Measurements from ENCODE around the gene FAM89A. TPM values are rescaled to one million over a fixed set of nuclear protein-coding genes. Genes with fewer than 3 reads are reported as not detected.

FAM89A gene
- total and polyA plus RNA-seq, 9 of the 15 experiments (the other 6 are each of a cell fraction or from before 2014, with no cell fraction given) = 8.7 to 66.2 (median 43.3) TPM

DNA sequence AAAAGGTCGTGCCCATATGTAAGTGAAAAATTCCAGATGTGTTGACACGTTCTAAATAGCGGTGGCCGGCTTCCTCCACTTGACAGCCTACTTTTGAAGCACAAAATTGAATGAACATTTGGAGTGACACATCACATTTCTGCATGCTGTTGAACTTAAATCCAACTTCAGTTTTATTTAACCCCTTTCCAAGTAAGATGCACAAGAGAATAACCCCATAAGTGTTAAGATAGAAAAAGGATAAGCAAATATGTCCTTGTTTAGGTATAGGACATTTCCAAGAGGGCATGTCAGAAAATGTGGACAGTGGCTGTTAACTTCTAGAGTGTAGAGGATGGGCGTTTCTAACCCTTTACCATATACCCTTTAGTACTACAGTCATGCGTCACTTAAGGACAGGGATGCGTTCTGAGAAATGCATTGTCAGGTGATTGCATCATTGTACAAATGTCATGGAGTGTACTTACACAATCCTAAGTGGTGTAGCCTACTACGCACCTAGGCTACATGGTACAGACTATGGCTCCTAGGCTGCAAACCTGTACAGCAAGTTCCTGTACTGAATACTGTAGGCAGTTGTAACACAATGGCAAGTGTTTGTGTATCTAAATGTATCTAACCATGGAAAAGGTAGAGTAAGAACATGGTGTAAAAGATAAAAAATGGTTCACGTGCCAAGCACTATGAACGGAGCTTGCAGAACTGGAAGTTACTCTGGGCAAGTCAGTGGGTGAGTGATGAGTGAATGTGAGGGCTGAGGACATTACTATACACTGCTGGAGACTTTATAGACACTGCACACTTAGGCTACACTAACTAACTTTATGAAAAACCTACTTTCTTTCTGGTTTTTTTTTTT is 9.3 kb upstream of the FAM89A start (continued):
- TF ChIP-seq ZNF764 (CRISPR knock-in tag; IDR thresholded peaks at IDR 0.05; ENCODE audit: low read depth) (no peak), ZKSCAN3 (CRISPR knock-in tag; IDR thresholded peaks at IDR 0.05) (peak; percentile 31; the same call in 1 of the 2 replicates), SNIP1 (IDR thresholded peaks at IDR 0.05; ENCODE audit: low read depth) (no peak), FOSL1 (tag; conservative IDR thresholded peaks at IDR 0.05) (peak; percentile 87), BRD9 (IDR thresholded peaks at IDR 0.05; ENCODE audit: low read depth, partially characterized antibody) (peak; percentile 95), NFYB (IDR thresholded peaks at IDR 0.05; ENCODE audit: extremely low read depth, insufficient read length) (no peak), U2AF2 (optimal IDR thresholded peaks at IDR 0.05; ENCODE audit: low read depth, low read length) (no peak), ILF3 (IDR thresholded peaks at IDR 0.05; ENCODE audit: borderline replicate concordance) (no peak), ZNF24 (IDR thresholded peaks at IDR 0.05) (no peak), MBD2 (IDR thresholded peaks at IDR 0.05; ENCODE audit: borderline replicate concordance, low read depth) (no peak), CREBBP (IDR thresholded peaks at IDR 0.05; ENCODE audit: low read depth, low read length) (no peak), MEF2A (IDR thresholded peaks at IDR 0.05; ENCODE audit: control insufficient read depth, low read depth, low read length) (no peak), MAX (CRISPR knock-in tag; IDR thresholded peaks at IDR 0.05) (peak; percentile 15; the same call in 1 of the 2 replicates), CGGBP1 (CRISPR knock-in tag; IDR thresholded peaks at IDR 0.05) (no peak), MEF2D (tag; conservative IDR thresholded peaks at IDR 0.05; ENCODE audit: low read depth) (peak; percentile 75), ZFPM2 (CRISPR knock-in tag; IDR thresholded peaks at IDR 0.05) (no peak), ZNF232 (CRISPR knock-in tag; IDR thresholded peaks at IDR 0.05) (no peak), CBFA2T3 (IDR thresholded peaks at IDR 0.05) (0 out of 2 replicates have a peak, but pooled peaks have one; percentile 10), BCL6 (CRISPR knock-in tag; IDR thresholded peaks at IDR 0.05) (peak; percentile 63; the same call in 1 of the 2 replicates)
- TF ChIP-seq, protein P1, sequence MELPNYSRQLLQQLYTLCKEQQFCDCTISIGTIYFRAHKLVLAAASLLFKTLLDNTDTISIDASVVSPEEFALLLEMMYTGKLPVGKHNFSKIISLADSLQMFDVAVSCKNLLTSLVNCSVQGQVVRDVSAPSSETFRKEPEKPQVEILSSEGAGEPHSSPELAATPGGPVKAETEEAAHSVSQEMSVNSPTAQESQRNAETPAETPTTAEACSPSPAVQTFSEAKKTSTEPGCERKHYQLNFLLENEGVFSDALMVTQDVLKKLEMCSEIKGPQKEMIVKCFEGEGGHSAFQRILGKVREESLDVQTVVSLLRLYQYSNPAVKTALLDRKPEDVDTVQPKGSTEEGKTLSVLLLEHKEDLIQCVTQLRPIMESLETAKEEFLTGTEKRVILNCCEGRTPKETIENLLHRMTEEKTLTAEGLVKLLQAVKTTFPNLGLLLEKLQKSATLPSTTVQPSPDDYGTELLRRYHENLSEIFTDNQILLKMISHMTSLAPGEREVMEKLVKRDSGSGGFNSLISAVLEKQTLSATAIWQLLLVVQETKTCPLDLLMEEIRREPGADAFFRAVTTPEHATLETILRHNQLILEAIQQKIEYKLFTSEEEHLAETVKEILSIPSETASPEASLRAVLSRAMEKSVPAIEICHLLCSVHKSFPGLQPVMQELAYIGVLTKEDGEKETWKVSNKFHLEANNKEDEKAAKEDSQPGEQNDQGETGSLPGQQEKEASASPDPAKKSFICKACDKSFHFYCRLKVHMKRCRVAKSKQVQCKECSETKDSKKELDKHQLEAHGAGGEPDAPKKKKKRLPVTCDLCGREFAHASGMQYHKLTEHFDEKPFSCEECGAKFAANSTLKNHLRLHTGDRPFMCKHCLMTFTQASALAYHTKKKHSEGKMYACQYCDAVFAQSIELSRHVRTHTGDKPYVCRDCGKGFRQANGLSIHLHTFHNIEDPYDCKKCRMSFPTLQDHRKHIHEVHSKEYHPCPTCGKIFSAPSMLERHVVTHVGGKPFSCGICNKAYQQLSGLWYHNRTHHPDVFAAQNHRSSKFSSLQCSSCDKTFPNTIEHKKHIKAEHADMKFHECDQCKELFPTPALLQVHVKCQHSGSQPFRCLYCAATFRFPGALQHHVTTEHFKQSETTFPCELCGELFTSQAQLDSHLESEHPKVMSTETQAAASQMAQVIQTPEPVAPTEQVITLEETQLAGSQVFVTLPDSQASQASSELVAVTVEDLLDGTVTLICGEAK (IDR thresholded peaks at IDR 0.05) = no peak
- TF ChIP-seq, protein P1 (CRISPR knock-in tag; IDR thresholded peaks at IDR 0.05) = no peak

Measured in K562 (cell line).